Ishikawa (cell line): Measurements from ENCODE around the gene ASB2.

Experiments
- CEBPB ChIP-seq: IDR thresholded peaks from 2 replicates; pipeline ENCODE4 v1.6.1; 2012
- MAX ChIP-seq: IDR thresholded peaks from 2 replicates; pipeline ENCODE4 v1.6.1; 2012

GRCh38 chr14:93981316-93982229 lies 5.2 kb upstream of the ASB2 start:
- TF ChIP-seq MAX: no peak
- no peak for TF ChIP-seq CEBPB
